ENCODE results near the gene GALNTL6.
"Not testable (repeated sequence)": the region's sequence is repeated elsewhere in the genome, so short reads cannot be mapped to it uniquely, and the experiment has no call there.

GALNTL6 gene

DNA sequence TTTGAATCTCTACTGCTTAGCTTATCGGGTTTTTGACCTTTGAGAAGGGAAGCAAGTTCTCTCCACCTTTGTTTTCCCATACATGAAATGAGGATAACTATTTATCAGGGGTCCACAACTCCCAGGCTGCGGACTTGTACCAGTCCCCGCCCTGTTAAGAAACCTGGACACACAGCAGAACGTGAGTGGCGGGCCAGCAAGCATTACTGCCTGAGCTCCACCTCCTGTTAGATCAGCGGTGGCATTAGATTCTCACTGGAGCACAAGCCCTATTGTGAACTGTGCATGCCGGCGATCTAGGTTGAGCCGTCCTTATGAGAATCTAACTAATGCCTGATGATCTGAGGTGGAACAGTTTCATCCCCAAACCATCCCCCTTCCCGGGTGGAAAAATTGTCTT, 579.5 kb downstream of the GALNTL6 start:
- DNase-seq (ENCODE audit: low read depth), result no peak

- DNase-seq (ENCODE audit: low read depth), result no peak
Measured at GRCh38 chr4:172393220-172393619, 580.0 kb downstream of the GALNTL6 start.

- no peak for DNase-seq (ENCODE audit: low read depth)
Measured at GRCh38 chr4:172404676-172405075, 591.5 kb downstream of the GALNTL6 start.

DNA sequence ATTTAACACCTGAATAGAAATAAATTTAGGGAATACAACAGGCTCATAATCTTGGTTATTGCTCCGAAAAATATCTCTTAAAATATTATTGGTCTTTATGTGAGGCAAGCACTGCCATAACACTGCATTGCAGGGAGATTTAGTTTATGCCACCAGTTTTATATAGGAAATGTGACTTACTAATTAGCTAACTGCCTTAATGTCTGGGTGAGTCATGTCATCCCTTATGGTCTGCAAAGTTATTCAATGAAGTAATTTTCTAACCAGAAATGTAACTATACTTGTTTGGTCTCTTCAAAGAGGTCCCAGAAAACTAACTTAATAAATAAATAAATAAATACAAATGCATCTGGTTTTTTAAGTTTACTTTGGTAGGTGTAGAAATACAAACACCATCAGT, 597.2 kb downstream of the GALNTL6 start:
- DNase-seq (ENCODE audit: low read depth), result no peak

- DNase-seq (ENCODE audit: low read depth), result no peak
Measured at GRCh38 chr4:172411149-172411548, 597.9 kb downstream of the GALNTL6 start.

- DNase-seq (ENCODE audit: low read depth), result no peak
Measured at GRCh38 chr4:172412851-172413580, 599.8 kb downstream of the GALNTL6 start.

GRCh38 chr4:172428979-172429378, 615.8 kb downstream of the GALNTL6 start:
- DNase-seq (ENCODE audit: low read depth), result not testable (repeated sequence)

DNA sequence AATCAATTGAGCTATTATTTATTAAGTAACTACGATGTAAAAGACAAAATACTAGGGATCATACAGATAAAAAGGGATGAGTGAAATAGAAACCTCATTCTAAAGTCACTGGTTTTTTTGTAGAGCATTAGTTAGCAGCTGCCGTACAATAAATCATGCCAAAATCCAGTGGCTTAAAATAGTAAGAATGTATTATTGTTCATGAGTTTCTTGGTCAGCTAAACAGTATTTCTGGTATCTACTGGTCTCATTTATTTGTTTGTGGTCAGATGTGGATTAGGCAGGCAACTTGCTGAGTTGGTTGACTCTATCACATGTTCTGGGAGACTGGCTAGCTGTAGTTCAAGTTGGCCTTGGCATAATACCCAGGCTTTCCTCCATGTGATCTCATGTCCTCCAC, 667.3 kb downstream of the GALNTL6 start:
- DNase-seq (ENCODE audit: low read depth), result no peak

DNA sequence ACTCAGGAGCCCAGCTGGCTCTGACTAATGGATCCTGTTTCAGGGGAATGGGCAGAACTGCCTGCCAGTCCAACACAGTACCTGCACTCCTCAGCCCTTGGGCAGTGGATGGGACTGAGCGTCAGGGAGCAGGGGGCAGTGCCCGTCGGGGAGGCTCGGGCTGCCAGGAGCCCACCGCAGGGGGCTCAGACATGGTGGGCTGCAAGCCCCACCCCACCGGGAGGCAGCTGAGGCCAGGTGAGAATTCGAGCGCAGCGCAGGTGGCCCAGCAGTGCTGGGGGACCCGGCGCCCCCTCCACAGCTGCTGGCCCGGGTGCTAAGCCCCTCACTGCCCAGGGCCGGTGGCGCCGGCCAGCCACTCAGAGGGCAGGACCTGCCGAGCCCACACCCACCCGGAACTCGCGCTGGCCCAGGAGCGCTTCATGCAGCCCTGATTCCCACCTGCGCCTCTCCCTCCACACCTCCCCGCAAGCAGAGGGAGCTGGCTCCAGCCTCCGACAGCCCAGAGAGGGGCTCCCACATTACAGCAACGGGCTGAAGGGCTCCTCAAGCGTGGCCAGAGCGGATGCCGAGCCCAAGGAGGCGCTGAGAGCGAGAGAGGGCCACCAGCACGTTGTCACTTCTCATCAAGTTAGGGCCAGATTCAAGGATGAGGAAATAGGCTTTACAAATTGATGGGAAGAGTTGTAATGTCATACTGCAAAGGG, 668.8 kb downstream of the GALNTL6 start:
- no peak for DNase-seq (ENCODE audit: low read depth)

DNA sequence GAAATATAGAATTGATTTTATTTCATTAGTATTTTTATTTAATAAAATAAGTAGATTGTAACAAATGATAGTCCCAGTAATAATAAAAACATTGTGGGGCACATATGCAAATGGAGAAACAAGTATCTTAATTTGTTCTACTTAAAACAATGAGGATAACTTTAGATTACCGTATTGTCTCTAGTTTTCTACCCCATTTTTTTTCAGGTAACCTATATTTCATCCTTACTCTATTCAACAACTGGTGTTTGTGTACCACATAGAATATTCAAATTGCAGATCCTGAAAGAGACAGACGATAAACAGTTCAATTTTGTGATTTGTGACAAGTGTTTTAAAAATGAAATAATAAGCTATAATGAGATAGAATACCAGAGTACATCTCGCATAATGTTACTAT, 671.8 kb downstream of the GALNTL6 start:
- DNase-seq (ENCODE audit: low read depth), result no peak

GRCh38 chr4:172486531-172486930, 673.3 kb downstream of the GALNTL6 start:
- DNase-seq (ENCODE audit: low read depth), result no peak

- DNase-seq (ENCODE audit: low read depth), result no peak
Measured at GRCh38 chr4:172489861-172490260, 676.7 kb downstream of the GALNTL6 start.

- no peak for DNase-seq (ENCODE audit: low read depth)
Measured at GRCh38 chr4:172495769-172496168, 682.6 kb downstream of the GALNTL6 start.

- no peak for DNase-seq (ENCODE audit: low read depth)
Measured at GRCh38 chr4:172497321-172497720, 684.1 kb downstream of the GALNTL6 start.

DNA sequence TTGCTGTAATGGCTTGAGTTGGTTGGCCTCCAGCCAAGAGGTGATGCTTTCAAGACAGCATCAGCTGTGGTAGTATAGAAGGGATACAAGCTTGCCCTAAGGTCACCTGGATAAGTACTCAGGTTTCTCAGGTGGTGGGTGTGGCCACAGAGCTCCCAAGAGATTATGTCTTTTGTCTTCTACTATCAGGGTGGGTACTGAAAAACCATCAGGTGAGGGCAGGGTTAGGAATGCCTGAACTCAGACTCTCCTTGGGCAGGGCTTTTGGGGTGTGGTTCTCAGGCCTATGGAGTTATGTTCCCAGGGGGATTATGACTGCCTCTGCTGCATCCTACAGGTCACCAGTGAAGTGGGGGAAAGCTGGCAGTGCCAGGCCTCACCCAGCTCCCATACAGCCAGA, 700.8 kb downstream of the GALNTL6 start:
- no peak for DNase-seq (ENCODE audit: low read depth)

DNA sequence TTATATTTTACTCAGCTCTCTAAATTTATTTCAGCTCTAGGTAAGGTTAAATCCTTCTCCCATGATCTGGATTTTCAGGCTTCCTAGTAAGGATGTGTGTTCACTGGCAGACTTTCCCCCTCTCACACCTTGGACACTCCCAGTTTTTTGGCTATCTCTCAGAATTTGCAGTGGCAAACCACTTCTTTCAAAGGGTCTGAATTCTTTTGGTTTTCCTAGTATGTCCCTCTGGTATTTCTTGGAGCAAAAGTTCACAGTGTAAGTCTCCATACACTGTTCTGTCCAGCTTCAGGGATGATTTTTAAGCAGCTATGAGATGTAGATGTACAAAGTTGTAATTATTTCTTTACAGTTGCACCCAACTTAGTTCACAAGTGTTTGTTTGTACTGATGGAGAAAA, 701.6 kb downstream of the GALNTL6 start:
- DNase-seq (ENCODE audit: low read depth), result no peak

DNA sequence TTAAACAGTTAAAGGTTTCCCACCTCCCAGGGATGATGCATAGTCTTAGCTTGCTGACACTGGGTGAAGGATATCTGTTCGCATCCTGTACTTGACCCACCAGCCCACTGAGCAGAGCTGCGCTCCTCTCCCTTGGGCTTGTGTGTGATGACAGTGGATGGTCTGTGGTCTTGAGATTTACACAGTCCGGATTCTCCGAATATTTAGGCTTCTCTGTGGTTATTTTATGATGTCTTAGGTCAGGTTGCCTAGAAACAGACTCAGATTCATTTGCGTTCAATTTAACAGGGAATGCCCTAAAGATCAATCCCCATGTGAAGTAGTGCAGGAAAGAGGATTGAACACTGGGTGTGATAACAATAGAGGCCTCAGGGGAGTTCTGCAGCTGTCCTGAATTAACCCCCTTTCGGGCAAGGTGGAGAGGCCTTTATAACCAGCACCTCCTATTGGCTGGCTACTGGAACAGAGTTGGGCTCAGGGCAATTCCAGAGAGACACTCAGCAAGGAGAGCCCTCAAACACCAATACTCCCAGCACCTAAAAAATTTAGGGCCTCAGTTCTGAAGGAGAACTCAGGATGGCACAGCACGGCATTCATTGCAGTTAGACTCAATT, 702.2 kb downstream of the GALNTL6 start:
- no peak for DNase-seq (ENCODE audit: low read depth)

DNA sequence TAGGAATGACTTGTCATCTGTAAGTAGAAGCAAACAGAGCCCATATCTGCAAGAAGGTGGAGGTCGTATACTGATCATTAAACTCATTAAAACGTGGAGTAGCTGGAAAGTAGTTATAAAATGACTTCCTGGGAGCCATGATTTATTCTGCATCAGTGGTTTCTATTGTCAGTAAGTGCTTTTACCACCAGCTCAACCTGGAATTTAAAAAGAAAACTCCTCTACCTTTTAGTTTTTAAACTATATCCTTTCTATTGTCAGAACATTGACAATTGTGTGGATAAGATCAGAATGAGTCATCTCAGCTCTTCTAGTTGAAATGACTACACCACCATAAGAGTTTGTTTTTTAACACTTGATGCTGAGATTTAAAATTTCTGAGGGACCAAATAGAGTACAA, 704.2 kb downstream of the GALNTL6 start:
- DNase-seq (ENCODE audit: low read depth), result no peak

GRCh38 chr4:172521248-172521647, 708.0 kb downstream of the GALNTL6 start:
- no peak for DNase-seq (ENCODE audit: low read depth)

- no peak for DNase-seq (ENCODE audit: low read depth)
Measured at GRCh38 chr4:172521680-172522079, 708.5 kb downstream of the GALNTL6 start.

DNA sequence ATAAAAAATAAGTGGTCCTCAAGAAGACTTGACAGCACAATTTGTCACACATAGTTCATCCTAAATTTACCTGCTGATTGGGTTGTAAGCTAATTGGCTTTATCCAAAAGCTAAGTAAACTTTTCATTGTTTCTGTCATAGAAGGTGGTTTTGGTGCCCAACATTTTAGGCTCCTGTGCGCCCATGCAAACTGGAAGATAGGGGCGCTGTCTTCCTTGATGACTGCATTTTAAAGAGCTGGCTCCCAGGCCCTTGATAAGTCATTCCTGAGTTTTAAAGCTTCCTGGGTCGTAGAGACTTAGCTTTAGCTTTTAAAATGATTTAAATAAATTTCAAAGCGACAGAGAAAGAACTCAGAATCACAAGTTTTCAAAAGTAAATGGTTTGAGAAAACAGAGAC, 730.0 kb downstream of the GALNTL6 start:
- DNase-seq (ENCODE audit: low read depth), result no peak

- DNase-seq (ENCODE audit: low read depth), result no peak
Measured at GRCh38 chr4:172546782-172547181, 733.6 kb downstream of the GALNTL6 start.

GRCh38 chr4:172547724-172548123, 734.5 kb downstream of the GALNTL6 start:
- DNase-seq (ENCODE audit: low read depth), result no peak
